ENCODE measurements around the gene RTN1. TPM values are rescaled to one million over a fixed set of nuclear protein-coding genes. Genes with fewer than 3 reads are reported as not detected.

RTN1 gene
- polyA plus RNA-seq, 2 of the 4 experiments (the other 2 are of a cell fraction), result 0.09 TPM; not detected in 1

- FAIRE-seq (no peak), DNase-seq (ENCODE audit: low read depth in 1 of 2, low spot score in 1 of 2) (no peak), ATAC-seq (no peak)
- TF ChIP-seq NFE2L2 (conservative IDR thresholded peaks at IDR 0.05; ENCODE audit: low read length) (no peak), ZNF302 (CRISPR knock-in tag; IDR thresholded peaks at IDR 0.05) (no peak), NPAS2 (CRISPR knock-in tag; IDR thresholded peaks at IDR 0.05; ENCODE audit: borderline replicate concordance) (no peak), HOXB13 (CRISPR knock-in tag; IDR thresholded peaks at IDR 0.05; ENCODE audit: low read depth) (no peak), JUN (IDR thresholded peaks at IDR 0.05) (no peak), HOXB5 (CRISPR knock-in tag; IDR thresholded peaks at IDR 0.05) (no peak), RNF2 (IDR thresholded peaks at IDR 0.05; ENCODE audit: borderline replicate concordance, low read depth) (no peak), NR3C1 (IDR thresholded peaks at IDR 0.05) (no peak), MAX (IDR thresholded peaks at IDR 0.05) (no peak), MYC (IDR thresholded peaks at IDR 0.05; ENCODE audit: borderline replicate concordance, low read length) (no peak), PHF8 (IDR thresholded peaks at IDR 0.05; ENCODE audit: borderline replicate concordance, low read depth) (no peak), HOXA7 (CRISPR knock-in tag; IDR thresholded peaks at IDR 0.05) (no peak), HEYL (CRISPR knock-in tag; IDR thresholded peaks at IDR 0.05) (no peak)
- TF ChIP-seq, protein P1, sequence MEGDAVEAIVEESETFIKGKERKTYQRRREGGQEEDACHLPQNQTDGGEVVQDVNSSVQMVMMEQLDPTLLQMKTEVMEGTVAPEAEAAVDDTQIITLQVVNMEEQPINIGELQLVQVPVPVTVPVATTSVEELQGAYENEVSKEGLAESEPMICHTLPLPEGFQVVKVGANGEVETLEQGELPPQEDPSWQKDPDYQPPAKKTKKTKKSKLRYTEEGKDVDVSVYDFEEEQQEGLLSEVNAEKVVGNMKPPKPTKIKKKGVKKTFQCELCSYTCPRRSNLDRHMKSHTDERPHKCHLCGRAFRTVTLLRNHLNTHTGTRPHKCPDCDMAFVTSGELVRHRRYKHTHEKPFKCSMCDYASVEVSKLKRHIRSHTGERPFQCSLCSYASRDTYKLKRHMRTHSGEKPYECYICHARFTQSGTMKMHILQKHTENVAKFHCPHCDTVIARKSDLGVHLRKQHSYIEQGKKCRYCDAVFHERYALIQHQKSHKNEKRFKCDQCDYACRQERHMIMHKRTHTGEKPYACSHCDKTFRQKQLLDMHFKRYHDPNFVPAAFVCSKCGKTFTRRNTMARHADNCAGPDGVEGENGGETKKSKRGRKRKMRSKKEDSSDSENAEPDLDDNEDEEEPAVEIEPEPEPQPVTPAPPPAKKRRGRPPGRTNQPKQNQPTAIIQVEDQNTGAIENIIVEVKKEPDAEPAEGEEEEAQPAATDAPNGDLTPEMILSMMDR (IDR thresholded peaks at IDR 0.05), result no peak
- TF ChIP-seq, protein P2, sequence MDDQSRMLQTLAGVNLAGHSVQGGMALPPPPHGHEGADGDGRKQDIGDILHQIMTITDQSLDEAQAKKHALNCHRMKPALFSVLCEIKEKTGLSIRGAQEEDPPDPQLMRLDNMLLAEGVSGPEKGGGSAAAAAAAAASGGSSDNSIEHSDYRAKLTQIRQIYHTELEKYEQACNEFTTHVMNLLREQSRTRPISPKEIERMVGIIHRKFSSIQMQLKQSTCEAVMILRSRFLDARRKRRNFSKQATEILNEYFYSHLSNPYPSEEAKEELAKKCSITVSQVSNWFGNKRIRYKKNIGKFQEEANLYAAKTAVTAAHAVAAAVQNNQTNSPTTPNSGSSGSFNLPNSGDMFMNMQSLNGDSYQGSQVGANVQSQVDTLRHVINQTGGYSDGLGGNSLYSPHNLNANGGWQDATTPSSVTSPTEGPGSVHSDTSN (IDR thresholded peaks at IDR 0.05), result no peak
- H3K4me1 ChIP-seq, result peaks cover 4% of the 10 kb centered on the region; the same call in 1 of the 3 replicates
- CTCF ChIA-PET, result no interaction called here
- POLR2A ChIA-PET, result no interaction called here
- no peak overlapping the region for H3K4me2 ChIP-seq
- no peak overlapping the region for H3K27ac ChIP-seq
- no peaks in the 10 kb centered on the region for H3K9me3 ChIP-seq
- no peak overlapping the region for H3K4me3 ChIP-seq
Measured at GRCh38 chr14:59826150-59826549, 44.4 kb downstream of the RTN1 start.

- Histone ChIP-seq H3K27ac (no peak overlapping the region), H3K4me2 (no peak overlapping the region), H3K9me3 (no peaks in the 10 kb centered on the region), H3K4me3 (no peak overlapping the region), H3K4me1 (no peaks in the 10 kb centered on the region)
- DNase-seq (ENCODE audit: low read depth in 1 of 2, low spot score in 1 of 2), result no peak
- no peak for ATAC-seq
- ChIA-PET POLR2A (no interaction called here), CTCF (no interaction called here)
- no peak for TF ChIP-seq RCOR1 (IDR thresholded peaks at IDR 0.05; ENCODE audit: low read depth, low read length)
- 0% methylated on average over 1 of the region's 1 CpG for WGBS (ENCODE audit: missing lambda C conversion rate)
- no peak for FAIRE-seq
Measured at GRCh38 chr14:59823179-59823578, 47.4 kb downstream of the RTN1 start.

DNA sequence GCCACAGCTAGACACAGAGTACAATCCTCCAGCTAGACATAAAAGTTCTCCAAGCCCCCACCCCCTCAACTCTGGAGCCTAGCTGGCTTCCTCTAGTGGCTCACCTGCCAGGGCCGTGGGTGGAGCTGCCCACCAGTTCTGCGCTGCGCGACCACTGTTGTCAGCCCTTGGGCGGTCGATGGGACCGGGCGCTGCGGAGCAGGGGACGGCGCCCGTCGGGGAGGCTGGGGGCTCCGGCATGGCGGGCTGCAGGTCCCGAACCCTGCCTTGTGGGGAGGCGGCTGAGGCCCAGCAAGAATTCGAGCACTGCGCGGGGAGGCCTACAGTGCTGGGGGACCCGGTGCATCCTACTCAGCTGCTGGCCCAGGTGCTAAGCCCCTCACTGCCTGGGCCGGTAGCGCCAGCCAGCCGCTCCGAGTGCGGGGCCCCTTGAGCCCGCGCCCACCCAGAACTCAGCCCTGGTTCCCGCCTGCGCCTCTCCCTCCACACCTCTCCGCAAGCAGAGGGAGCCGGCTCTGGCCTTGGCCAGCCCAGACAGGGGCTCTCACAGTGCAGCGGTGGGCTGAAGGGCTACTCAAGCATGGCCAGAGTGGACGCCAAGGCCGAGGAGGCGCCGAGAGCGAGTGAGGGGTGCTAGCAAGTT lies 51.0 kb downstream of the RTN1 start:
- H3K4me2 ChIP-seq, result no peak overlapping the region
- H3K4me1 ChIP-seq, result no peaks in the 10 kb centered on the region
- H3K9me3 ChIP-seq, result no peaks in the 10 kb centered on the region
- no peak overlapping the region for H3K27ac ChIP-seq
- no peak for TF ChIP-seq TFCP2L1 (CRISPR knock-in tag; IDR thresholded peaks at IDR 0.05)
- TF ChIP-seq, protein P2 (IDR thresholded peaks at IDR 0.05), result no peak
- TF ChIP-seq NPAS2 (CRISPR knock-in tag; IDR thresholded peaks at IDR 0.05; ENCODE audit: borderline replicate concordance), result no peak
- TF ChIP-seq MAX (IDR thresholded peaks at IDR 0.05), result no peak
- TF ChIP-seq CBX8 (IDR thresholded peaks at IDR 0.05), result no peak
- no peak for TF ChIP-seq POLR2A (IDR thresholded peaks at IDR 0.05; ENCODE audit: low read length)
- FAIRE-seq (no peak), ATAC-seq (no peak), DNase-seq (ENCODE audit: low read depth in 1 of 2, low spot score in 1 of 2) (no peak)
- POLR2A ChIA-PET, result no interaction called here
- no peak overlapping the region for H3K4me3 ChIP-seq
- 68% methylated on average over 16 of the region's 38 CpGs for WGBS (ENCODE audit: missing lambda C conversion rate)
- CTCF ChIA-PET, result no interaction called here
